22Rv1 (cell line): ENCODE results near the gene RGS1.

Source experiments
- H3K27ac ChIP-seq: fragments of 450-650 bp; 2 replicates; pipeline ENCODE4 v1.5.1; 2017
- CTCF ChIP-seq: fragments of 450-650 bp; IDR thresholded peaks from 2 replicates; pipeline ENCODE4 v1.5.1; 2017; ENCODE audit warnings: mild to moderate bottlenecking
- ZFX ChIP-seq: fragments of 450-650 bp; IDR thresholded peaks from 2 replicates; pipeline ENCODE4 v1.6.1; 2017; ENCODE audit warnings: antibody characterized with exemption, borderline replicate concordance

The RGS1 gene

DNA sequence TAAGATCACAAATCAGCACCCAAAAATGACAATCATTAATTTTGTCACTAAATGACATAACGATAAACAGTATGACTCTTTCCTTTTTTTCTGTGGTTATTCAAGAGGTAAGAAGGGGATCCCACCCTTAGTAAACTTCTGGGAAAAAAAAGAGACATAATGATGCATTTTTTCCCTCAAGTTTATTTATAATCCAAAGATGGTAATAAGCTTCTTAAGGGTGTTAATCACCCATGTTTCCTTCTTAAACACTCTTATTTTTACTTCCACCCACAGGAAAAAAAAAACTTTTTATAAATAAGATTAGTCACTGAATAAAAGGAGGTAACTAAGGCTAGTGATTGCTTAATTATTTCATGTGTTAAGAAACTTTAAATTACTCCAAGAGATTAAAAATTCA is 24.7 kb downstream of the RGS1 start:
- TF ChIP-seq ZFX (no peak), CTCF (no peak)
- no peak overlapping the region for H3K27ac ChIP-seq

DNA sequence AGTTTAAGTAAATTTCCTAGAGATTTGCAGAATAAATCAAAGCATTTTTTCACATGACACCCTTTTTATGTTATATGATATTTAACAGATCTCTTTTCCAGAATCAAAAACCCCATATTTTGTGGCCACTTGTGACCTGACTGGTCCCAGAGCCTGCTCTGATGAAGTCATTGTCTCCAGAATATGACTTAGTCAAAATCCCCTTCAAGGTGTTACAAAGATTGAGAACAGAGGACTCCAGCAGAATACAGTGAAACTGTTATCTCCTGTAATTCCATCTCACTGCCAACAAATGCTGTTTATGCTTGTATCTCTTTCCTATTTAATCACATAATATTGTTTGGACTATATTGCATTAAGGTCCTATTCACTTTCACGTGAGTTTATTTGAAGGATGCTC is 25.6 kb downstream of the RGS1 start:
- no peak for TF ChIP-seq ZFX
- no peak for TF ChIP-seq CTCF
- no peak overlapping the region for H3K27ac ChIP-seq

GRCh38 chr1:192601567-192601966 is 26.0 kb downstream of the RGS1 start:
- TF ChIP-seq ZFX = no peak
- no peak for TF ChIP-seq CTCF
- H3K27ac ChIP-seq = no peak overlapping the region

DNA sequence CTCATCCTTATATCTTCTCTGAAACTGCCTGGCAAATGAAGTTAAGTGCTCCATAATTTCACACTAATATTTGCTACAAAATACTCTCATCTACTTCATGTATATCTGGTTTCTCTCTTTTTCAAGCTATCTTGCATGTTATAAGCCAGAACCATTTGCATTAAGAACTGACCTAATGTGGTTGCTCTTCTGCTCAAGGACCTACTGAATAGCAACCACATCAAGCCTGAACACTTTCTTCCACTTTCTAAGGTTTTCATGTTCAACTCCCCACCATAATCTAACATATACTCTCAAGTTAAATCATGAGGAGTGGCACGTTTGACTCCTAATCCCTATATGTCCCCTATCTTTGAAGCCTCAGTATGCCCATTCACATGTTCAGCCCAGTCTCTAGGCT is 27.2 kb downstream of the RGS1 start:
- H3K27ac ChIP-seq = peak overlapping the region; percentile 32

GRCh38 chr1:192603218-192603787 is 27.7 kb downstream of the RGS1 start:
- H3K27ac ChIP-seq = peak overlapping the region; percentile 32
- TF ChIP-seq ZFX (no peak), CTCF (no peak)

More for the DNA sequence above, 27.2 kb downstream of the RGS1 start:
- TF ChIP-seq CTCF (no peak), ZFX (no peak)

DNA sequence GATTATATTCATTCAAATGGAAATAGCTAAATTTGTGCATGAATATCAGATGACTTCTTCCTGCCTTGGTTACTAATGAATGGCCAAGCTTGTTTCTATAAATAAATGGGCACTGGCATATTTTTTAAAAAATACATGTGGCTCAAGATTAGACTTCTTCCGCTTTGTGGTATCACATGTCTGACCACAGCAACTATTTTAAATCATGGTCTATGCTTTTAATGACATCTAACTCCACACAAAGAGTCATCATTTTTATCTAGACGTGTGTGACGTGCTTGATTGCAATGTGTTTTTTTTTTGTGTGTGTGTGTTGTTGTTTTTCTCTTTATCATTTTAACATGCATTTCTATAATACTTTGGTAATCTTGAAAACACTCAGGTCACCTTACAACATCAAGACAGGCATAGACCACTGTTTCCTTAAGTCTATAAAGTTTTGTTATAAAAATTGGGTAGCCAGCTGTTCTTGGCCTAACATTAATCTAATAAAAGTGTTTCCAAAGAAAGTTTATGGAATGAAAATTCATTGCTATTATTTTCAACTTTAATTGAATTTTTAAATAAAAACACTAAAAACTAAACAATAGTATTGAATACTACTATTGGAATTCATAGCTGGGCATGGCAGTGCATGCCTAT is 29.5 kb downstream of the RGS1 start:
- TF ChIP-seq CTCF (no peak), ZFX (no peak)
- no peak overlapping the region for H3K27ac ChIP-seq

- no peak for TF ChIP-seq ZFX
- no peak for TF ChIP-seq CTCF
- H3K27ac ChIP-seq = peak overlapping the region; percentile 9; the same call in 1 of the 2 replicates
These were observed 33.1 kb downstream of the RGS1 start for GRCh38 chr1:192608671-192609070.
